ENCODE measurements around the gene VIT. TPM values are rescaled to one million over a fixed set of nuclear protein-coding genes. Genes with fewer than 3 reads are reported as not detected.
"Not testable (repeated sequence)": the region's sequence is repeated elsewhere in the genome, so short reads cannot be mapped to it uniquely, and the experiment has no call there.

Gene VIT
- total RNA-seq, 2 donors from 2014 or later = 16.2 to 36.2 TPM

GRCh38 chr2:36820942-36821605, 124.6 kb downstream of the VIT start:
- DNase-seq (ENCODE audit: low spot score) = no peak
- intact Hi-C loops (cut with DNase I) = no loop called here

DNA sequence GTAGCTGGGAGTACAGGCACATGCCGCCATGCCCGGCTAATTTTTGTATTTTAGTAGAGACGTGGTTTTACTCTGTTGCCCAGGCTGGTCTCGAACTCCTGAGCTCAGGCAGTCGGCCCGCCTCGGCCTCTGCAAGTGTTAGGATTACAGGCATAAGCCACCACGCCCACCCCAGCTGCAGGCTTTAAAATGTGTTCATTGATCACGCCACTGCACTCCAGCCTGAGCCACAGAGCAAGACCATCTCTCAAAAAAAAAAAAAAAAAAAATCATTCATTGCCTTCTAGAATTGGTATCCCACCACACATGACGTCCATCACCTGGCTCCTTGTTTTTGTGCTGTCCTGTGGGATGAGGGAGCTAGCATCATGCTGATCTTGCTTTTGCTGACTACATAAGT, 127.4 kb downstream of the VIT start:
- intact Hi-C loops (cut with DNase I) = no loop called here
- no peak for DNase-seq (ENCODE audit: low spot score)

DNA sequence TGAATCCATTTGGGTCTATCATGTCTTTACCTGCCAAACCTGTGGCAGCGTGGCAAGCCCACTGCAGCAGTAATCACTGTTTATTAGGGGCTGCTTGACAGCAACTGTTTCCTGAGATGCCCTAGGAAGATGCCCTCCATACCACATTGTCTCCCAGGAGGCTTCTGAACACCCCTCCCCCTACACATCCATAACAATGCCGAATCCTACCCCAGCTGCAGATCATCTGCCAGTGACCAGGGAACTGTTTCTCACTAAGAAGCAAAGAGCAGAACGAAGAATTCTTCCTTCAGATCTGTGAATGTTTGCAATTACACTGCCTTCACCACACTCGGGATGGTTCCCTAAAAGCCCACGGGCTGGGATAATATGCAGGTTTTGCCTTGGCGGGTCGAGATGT, 127.8 kb downstream of the VIT start:
- no peak for DNase-seq (ENCODE audit: low spot score)
- intact Hi-C loops (cut with DNase I) = no loop called here

DNA sequence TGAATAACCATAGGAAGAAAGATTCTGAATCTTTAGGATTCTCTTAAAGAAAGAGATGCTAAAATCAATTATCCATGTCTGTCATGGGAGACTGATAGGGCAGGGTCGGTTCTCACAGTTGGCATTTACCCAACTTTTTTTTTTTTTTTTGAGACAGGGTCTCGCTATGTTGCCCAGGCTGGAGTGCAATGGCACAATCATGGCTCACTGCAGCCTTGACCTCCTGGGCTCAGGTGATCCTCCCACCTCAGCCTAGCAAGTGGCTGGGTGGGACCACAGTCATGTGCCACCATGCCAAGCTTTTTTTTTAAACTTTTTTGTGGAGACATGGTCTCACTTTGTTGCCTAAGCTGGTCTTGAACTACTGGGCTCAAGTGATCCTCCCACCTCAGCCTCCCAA, 128.2 kb downstream of the VIT start:
- intact Hi-C loops (cut with DNase I); DNase-seq (ENCODE audit: low spot score): not testable (repeated sequence)

DNA sequence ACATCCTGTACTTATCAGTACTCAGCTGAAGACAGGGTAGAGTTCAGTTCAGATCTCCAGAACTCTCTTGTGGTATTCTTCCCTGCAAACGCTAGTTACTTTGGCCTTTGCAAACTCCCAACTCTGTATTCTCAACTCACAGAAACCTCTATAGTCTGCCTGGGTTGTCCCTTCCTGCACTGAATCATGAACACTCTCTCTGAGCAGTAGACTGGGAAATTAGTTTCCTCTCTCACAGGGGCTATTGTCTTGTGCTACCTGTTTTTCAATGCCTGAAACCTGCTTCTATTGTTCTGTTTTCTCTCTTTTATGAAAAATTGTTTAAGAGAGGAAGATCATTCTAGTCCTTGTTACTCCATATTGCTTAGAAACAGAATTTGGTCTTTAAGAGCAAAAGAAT, 134.7 kb downstream of the VIT start:
- intact Hi-C loops (cut with DNase I) = no loop called here
- no peak for DNase-seq (ENCODE audit: low spot score)

DNA sequence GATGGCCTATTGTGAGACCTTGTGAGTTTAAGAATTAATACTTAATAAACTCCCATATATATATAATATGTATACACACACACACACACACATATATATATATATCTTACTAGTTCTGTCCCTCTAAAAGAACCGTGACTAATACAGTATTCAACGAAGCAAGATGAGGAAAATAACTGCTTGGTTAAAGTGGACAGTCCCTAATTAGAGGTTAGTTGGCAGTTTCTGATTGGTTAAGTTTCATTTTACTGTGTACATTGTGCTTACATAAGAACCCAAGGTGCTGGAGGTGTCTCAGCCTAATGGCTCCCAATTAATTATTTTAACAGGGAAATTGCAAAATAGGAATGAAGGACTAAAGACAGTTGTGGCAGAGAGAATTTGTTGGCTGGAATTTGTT, 137.7 kb downstream of the VIT start:
- intact Hi-C loops (cut with DNase I) = no loop called here
- no peak for DNase-seq (ENCODE audit: low spot score)

DNA sequence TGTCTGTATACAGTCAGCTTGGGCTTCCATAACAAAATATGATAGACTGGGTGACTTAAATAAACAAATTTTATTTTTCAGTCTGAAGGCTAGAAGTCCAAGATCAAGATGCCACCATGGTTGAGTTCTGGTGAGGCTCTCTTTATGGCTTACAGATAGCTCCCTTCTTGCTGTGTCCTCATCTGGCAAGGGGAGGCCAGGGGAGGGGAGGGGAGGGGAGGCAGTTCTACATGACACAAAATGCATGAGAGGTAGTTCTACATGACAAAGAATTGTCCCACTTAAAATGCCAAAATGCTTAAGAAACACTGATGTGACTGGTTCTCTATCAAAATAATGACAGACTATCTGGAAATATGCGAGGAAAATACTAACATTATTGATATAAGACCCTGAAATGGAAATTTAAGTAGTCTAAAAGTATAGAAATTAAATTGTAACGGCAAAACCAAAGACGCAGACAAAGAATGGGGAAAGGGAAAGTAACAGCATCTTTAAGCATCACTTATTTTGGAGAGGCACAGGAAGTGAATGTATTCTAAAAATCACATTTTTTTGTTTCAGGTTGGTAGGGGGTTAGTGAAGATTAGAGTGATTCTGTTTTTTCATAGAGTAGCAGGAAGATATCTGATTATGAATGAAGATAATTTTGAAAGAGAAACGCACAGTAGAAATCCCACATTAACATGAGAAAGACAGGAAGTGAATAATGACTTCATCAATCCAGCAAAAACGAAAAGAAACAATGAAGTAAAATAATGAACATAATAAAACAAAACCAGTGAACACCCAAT, 138.4 kb downstream of the VIT start:
- intact Hi-C loops (cut with DNase I) = no loop called here
- no peak for DNase-seq (ENCODE audit: low spot score)

- intact Hi-C loops (cut with DNase I) = no loop called here
- no peak for DNase-seq (ENCODE audit: low spot score)
These were observed 143.6 kb downstream of the VIT start for GRCh38 chr2:36839976-36840617.

DNA sequence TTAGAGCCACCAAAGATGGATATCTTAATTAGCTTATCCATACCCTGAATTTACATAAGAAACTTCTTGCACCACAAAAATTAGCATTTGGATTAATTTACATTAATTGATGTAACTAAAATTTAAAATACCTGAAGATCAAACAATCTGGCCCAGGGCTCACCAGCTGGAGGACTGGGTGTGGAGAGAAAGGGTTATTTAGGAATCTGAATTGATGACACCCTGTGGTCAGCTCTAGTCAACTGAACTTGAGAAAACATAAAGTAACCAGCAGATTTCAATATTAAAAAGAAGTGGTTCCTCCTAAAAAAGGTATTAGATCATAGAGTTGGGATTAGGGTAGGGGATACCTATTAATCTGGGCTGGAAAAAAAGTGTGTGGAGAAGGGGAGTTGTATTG, 147.3 kb downstream of the VIT start:
- no peak for DNase-seq (ENCODE audit: low spot score)
- intact Hi-C loops (cut with DNase I) = no loop called here

DNA sequence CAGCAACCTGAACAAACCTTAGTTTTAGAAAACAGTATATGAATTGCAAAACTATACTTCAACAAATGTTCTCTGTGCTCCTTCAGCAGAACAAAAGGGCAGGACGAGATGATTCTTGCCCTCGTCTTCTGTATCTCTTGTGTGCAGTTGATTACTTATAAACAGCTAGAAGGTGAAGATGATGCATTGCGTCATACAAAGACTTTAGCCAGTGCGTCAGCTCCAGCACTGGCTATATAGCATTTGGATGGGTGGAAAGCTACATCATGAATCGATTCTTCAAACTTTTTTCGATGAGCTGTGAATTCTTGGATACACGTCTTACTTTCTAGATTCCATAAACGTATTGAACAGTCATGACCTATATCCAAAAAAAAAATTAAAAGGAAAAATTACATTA, 152.8 kb downstream of the VIT start:
- intact Hi-C loops (cut with DNase I) = no loop called here

DNA sequence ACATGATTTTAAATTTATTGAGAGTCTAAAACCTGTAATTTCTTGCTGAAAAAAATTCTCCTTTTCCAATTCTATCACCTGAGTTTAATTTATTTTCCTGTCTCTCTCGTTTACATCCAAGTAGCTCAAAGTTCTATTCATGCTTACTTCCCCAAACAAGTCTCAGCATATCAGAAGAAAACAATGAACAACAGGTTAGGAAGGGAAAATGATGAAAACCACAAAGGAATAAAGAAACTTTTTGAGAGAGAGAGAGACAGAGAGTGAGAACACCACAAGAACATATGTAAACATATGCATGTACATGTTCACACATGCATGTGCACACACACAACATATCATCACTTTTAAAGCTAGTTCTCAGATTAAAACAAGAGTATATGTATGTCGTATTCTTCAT, 157.7 kb downstream of the VIT start:
- DNase-seq (ENCODE audit: low spot score) = no peak
- intact Hi-C loops (cut with DNase I) = no loop called here

More for the DNA sequence above, 152.8 kb downstream of the VIT start:
- DNase-seq (ENCODE audit: low spot score) = no peak

DNA sequence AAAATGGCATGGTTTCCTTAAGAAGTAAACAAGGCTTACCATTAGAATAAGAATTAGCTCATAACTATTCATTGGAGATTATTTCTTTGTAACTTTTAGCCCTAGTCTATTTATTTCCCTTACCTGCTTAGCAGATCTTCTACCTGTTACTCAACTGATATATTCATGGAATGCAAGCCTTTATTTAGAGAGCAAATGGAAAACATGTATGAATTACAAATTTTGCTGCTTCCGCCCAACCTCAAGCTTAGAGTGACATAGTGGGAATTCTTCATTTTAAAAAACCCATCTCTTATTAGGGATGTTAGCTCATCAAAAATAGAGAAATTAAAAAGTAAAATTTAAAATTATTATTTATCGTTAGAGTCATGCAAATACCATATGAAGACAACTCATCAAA, 158.9 kb downstream of the VIT start:
- intact Hi-C loops (cut with DNase I) = no loop called here
- no peak for DNase-seq (ENCODE audit: low spot score)

DNA sequence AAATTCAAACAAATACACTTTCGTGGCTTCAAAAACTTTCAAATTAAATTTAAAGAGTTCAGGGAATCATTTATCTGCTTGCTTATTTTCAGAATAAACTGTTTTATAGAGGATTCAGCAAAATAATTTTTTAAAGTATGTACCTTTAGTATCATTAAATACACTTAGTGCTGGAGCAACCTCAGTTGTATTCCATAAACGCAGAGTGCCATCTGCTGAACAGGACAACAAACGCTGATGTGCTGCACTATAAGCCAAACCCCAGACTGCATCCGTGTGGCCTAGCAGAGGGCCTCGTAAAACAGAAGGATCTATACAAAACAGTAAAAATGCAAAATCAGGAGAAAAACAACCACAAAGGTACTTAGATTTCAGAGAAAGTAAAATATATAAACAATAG, 161.2 kb downstream of the VIT start:
- DNase-seq (ENCODE audit: low spot score) = no peak
- intact Hi-C loops (cut with DNase I) = no loop called here

- intact Hi-C loops (cut with DNase I) = no loop called here
- DNase-seq (ENCODE audit: low spot score) = no peak
These were observed 162.3 kb downstream of the VIT start for GRCh38 chr2:36858551-36859365.

GRCh38 chr2:36859366-36859792, 162.9 kb downstream of the VIT start:
- no peak for DNase-seq (ENCODE audit: low spot score)
- intact Hi-C loops (cut with DNase I) = no loop called here

- intact Hi-C loops (cut with DNase I) = no loop called here
- DNase-seq (ENCODE audit: low spot score) = no peak
These were observed 165.4 kb downstream of the VIT start for GRCh38 chr2:36861896-36862295.
